ENCODE measurements around the gene TUBA4B.

The TUBA4B gene

GRCh38 chr2:219271021-219271420 lies 18.0 kb downstream of the TUBA4B start:
- TF ChIP-seq, protein P1, sequence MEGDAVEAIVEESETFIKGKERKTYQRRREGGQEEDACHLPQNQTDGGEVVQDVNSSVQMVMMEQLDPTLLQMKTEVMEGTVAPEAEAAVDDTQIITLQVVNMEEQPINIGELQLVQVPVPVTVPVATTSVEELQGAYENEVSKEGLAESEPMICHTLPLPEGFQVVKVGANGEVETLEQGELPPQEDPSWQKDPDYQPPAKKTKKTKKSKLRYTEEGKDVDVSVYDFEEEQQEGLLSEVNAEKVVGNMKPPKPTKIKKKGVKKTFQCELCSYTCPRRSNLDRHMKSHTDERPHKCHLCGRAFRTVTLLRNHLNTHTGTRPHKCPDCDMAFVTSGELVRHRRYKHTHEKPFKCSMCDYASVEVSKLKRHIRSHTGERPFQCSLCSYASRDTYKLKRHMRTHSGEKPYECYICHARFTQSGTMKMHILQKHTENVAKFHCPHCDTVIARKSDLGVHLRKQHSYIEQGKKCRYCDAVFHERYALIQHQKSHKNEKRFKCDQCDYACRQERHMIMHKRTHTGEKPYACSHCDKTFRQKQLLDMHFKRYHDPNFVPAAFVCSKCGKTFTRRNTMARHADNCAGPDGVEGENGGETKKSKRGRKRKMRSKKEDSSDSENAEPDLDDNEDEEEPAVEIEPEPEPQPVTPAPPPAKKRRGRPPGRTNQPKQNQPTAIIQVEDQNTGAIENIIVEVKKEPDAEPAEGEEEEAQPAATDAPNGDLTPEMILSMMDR (IDR thresholded peaks at IDR 0.05; ENCODE audit: control insufficient read depth, extremely low read depth, insufficient read depth), result no peak
- DNase-seq (ENCODE audit: low read depth), result no peak
- H3K4me3 ChIP-seq (ENCODE audit: low read depth, low read length), result no peak overlapping the region

DNA sequence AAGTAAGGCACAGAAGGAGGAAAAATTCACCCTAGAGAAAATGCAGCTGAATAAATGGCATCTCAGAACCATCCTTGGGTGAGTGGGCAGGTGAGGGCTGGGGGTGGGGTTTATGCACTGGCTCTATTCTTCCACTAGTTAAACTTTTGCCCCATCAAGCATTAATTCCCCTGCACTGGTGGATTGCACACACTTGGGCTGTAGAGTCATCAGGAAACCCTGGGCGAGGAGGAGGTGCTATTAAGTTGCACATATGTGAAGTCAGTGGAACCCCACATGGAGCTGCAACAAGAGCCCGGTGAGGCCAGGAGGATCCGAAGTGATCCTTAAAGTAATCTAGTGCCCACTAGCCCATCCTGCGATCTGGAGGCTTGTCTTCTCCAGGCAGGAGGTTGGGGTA lies 19.3 kb downstream of the TUBA4B start:
- no peak overlapping the region for H3K4me3 ChIP-seq (ENCODE audit: low read depth, low read length)
- DNase-seq (ENCODE audit: low read depth), result no peak
- TF ChIP-seq, protein P1 (IDR thresholded peaks at IDR 0.05; ENCODE audit: control insufficient read depth, extremely low read depth, insufficient read depth), result no peak

DNA sequence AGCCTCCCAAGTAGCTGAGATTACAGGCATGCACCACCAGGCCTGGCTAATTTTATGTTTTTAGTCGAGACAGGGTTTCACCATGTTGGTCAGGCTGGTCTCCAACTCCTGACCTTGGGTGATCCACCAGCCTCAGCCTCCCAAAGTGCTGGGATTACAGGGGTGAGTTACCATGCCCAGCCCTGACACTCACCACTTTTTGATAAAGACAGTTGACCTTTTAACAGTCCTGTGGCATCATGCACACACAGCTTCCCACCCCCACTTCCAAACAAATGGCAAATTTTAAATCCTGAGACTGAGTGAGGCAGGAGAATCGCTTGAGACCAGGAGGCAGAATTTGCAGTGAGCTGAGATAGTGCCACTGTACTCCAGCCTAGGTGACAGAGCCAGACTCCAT lies 20.0 kb downstream of the TUBA4B start:
- TF ChIP-seq, protein P1 (IDR thresholded peaks at IDR 0.05; ENCODE audit: control insufficient read depth, extremely low read depth, insufficient read depth), result no peak

GRCh38 chr2:219273937-219274336 lies 20.9 kb downstream of the TUBA4B start:
- TF ChIP-seq, protein P1 (IDR thresholded peaks at IDR 0.05; ENCODE audit: control insufficient read depth, extremely low read depth, insufficient read depth), result no peak
- DNase-seq (ENCODE audit: low read depth), result no peak
- no peak overlapping the region for H3K4me3 ChIP-seq (ENCODE audit: low read depth, low read length)

More for the DNA sequence above, 20.0 kb downstream of the TUBA4B start:
- no peak for DNase-seq (ENCODE audit: low read depth)
- H3K4me3 ChIP-seq (ENCODE audit: low read depth, low read length), result no peak overlapping the region

DNA sequence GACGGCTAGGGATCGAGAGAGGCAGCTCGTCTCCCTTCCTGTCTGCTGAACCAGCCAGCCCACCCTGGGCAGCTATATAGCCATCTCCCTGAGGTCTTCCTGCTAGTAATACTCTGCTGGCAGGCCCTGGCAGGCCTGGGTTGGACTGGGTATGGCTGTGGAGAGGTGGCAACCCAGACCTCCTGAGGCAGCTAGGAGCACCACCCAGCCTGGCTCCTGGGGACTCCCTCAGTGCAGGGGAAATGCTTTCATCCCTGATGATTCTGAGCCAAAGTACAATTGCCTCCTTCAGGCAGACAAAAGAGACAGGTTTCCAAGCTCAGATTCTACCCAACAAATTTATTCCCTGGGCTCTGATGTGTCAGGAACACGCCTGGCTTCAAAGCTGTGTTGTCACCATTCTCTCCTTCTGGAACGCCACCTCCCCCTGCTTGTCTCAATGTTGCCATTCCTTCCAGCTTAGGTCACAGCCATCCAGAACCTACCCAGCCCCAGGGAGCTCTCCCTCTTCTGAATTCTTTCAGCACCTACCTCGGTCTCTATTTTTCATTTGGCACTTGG lies 21.4 kb downstream of the TUBA4B start:
- DNase-seq (ENCODE audit: low read depth), result no peak
- TF ChIP-seq, protein P1 (IDR thresholded peaks at IDR 0.05; ENCODE audit: control insufficient read depth, extremely low read depth, insufficient read depth), result no peak
- no peak overlapping the region for H3K4me3 ChIP-seq (ENCODE audit: low read depth, low read length)

- no peak overlapping the region for H3K4me3 ChIP-seq (ENCODE audit: low read depth, low read length)
- TF ChIP-seq, protein P1 (IDR thresholded peaks at IDR 0.05; ENCODE audit: control insufficient read depth, extremely low read depth, insufficient read depth), result peak; percentile 93
- peak; percentile 23 for DNase-seq (ENCODE audit: low read depth)
These were observed 24.9 kb downstream of the TUBA4B start for GRCh38 chr2:219277703-219278654.
